Stimulated activated CD4-positive, alpha-beta T cell treated with anti-CD3 and anti-CD28 coated beads, Interleukin-15, amount 100 ng/mL, for 48 hours (primary cell): ENCODE data around the gene RBP3.

ENCODE experiments used
- DNase-seq, 2 donors: peaks; one replicate each; pipeline ENCODE4 v3.0.0-alpha.2; 2020; ENCODE audit warnings: low read depth in 2 of 2

Gene RBP3

DNA sequence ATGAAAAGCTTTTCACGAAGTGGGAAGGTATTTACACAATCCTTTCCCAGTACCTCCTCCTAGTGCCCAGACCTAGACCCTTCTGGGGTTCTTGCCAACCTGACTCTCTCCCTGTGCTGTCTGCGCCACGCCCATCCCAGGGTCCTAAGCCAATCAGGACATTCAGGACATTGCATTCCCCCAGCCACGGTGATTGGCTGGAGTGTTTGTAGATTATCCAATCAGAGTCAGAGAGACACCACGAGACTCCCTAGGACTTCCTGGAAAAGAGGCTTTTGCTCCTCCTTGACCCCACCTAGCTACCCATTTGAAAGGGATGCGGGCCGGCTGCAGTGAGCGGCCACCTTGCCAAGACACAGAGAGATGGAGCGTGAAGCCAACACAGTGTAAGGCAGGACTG lies 29.5 kb upstream of the RBP3 start:
- no peak for DNase-seq

DNA sequence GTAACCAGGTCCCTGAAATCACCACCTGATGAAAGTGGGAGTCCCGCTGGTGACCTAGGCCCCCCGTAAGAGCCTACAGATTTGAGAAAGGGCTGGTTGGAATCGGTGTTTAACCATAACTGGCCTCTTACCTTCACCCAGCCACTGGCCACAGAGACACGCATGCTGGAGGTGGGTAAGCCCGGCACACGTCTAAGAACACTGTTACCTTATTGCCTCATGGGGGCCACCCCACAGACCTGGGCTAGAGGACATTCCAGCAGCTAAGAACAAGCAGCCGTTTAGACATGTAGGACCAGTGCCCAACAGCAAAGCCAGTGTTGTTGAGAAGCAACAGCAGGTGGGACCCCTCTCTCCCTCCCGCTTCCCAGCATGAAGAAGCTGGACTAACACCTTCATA lies 28.4 kb upstream of the RBP3 start:
- DNase-seq: no peak

DNA sequence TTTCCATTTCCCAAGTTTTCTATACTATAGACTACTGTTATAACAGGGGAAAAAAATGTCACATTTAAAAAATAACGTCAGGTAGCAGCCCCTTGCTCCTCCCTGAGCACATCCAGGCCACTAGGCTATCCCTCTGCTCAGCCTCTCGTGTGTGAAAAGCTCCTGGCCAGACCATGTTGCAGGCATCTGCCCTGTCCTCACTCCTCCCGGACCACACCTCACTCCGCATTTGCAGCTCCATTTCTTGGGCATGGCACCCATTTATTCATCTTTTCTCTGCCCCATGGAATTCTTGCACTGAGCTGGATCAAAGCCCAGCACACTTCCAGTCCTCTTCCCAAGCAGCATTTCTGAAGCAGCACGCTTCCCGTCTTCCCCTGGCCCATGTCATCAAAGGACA lies 27.4 kb upstream of the RBP3 start:
- no peak for DNase-seq

- DNase-seq: no peak
These were observed 26.5 kb upstream of the RBP3 start for GRCh38 chr10:47321521-47322195.

DNA sequence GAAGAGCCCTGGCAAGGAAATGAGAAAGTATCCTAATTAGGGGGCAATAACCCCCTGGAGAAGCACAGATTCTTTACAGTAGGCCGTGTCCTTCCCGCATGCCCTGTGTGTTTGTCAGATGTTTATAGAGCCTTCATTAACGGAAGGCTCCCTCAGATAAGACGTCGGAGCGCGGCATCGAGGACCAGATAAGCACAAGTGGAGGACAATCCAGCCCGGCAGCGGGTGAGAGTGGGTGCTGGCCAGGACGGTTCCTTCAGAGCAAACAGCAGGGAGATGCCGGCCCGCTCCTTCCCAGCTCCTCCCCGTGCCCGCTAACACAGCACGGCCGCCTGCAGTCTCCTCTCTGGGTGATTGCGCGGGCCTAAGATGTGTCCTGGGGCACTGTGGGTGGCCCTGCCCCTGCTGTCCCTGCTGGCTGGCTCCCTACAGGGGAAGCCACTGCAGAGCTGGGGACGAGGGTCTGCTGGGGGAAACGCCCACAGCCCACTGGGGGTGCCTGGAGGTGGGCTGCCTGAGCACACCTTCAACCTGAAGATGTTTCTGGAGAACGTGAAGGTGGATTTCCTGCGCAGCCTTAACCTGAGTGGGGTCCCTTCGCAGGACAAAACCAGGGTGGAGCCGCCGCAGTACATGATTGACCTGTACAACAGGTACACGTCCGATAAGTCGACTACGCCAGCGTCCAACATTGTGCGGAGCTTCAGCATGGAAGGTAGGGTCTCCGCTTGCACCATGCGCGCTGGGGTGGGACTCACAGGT lies 25.7 kb upstream of the RBP3 start, which contains the start of gene GDF2:
Gene GDF2 (plus strand): TSS at position 155 of the 762 bp plus-strand sequence. CDS start 215 bp downstream, at position 370.
- DNase-seq: no peak

DNA sequence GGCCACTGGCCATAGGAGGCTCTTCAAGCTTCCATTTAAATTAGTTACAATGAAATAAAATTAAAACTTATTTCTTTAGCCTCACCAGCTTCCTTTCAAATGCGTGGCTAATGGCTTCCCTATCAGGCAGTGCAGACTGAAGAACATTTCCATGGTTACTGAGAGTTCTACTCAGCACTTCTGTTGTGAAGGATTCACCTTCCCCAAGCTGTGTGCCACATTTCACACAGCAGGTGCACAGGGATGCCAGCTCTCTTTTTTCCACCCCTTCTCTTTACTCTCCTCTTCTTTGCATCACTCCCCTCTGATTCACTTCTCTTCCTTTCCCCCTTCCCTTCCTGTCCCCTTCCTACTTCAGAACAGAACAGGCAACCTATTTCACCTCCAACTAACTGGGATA lies 25.1 kb upstream of the RBP3 start:
- no peak for DNase-seq

- no peak for DNase-seq
These were observed 24.4 kb upstream of the RBP3 start for GRCh38 chr10:47323636-47324296.

- no peak for DNase-seq
These were observed 22.6 kb upstream of the RBP3 start for GRCh38 chr10:47325303-47326291.

GRCh38 chr10:47326306-47326926 lies 21.7 kb upstream of the RBP3 start:
- no peak for DNase-seq

DNA sequence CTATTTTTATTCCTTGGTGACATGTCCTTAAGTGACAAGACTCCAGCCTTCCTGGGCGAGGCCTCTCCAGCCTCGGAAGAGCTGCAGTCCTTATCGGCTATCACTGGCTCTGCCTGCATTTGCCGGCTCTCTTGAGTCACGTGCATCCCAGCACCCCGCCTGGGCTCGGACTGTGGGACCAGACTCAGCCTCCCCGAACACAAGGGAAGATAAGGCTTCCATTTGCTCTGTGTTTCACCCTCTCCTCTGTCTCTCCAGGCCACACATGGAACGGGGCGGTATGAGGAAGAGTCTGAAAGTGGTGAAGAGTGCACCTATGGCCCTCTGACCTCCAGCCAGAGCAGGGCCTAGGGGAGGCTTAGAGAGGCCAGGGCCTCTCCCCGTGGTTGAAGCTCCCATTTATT lies 21.2 kb upstream of the RBP3 start:
- no peak for DNase-seq

DNA sequence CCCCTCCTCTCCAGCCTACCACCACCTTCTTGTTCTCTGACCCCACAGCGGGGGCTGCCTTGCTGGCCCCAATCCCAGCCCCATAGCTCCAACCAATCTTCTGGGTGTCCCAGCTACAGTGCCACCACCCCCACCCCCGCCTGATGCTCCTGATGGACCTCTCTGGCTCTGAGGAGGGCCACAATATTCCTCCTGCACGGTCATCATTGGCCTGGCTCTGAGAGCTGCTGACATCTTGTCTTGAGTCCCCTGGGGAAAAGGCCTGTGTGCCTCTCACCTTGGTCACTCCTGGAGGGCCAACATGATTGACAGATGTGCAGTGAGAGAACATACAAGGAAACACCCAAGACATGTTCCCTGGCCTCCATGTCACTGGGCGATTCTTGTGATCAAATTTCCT lies 18.3 kb upstream of the RBP3 start:
- no peak for DNase-seq

DNA sequence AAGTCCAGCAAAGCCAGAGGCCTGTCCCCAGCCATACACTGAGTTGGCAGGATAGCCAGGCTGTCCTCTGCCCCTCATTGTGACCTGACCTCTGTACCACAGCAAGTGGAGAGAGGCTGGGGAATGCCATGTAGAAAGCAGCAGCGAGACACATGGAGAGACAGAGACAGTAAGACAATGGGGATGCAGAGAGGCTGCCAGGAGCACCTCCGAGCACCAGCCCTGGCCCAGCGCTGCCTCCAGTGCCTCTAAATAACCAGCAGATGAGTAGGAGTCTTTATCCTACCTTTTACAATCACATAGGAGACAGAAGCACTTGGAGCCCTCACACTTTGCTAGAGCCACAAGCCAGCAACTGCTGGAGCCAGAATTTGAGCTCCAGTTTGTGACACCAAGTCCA lies 17.8 kb upstream of the RBP3 start:
- no peak for DNase-seq

- no peak for DNase-seq
These were observed 17.4 kb upstream of the RBP3 start for GRCh38 chr10:47330804-47331203.

DNA sequence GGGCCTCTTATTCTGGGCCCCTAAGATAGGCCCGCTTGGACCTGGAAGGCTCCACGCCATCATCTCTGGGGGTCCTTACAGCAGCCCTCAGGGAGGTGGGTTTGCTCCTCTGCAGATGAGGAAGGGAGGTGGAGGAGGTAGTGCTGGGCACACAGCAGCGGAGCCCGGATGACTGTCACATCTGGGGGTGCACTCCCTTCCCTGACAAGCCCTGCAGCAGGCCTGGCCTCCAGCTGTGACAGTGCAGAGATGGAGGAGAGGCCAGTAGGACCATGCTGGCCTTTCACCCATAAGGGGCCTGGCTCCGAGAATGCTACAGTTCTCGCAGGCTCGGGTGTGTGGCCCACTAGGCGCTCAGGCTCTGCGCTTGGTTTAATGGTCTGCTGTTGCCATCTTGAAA lies 16.7 kb upstream of the RBP3 start:
- no peak for DNase-seq

DNA sequence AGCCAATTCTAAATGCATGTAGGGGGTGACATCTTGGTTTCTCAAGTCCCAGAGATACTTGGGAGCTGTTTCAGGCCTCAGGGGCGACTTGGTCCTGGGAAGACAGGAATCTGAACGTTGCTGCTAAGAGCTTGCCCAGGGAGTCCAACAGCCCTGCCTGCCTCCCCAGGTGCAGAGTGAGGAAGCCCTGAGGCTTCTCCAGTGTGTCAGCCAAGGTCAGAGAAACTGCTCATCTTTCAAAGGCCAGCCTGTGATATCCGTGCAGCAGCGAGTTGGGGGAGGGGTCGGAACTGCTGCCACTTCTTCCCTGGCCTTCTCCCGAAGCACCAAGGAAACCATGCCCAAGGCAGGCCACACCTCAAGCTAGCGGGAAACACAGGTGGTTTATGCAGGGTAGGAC lies 16.2 kb upstream of the RBP3 start:
- no peak for DNase-seq

GRCh38 chr10:47332371-47332770 lies 15.8 kb upstream of the RBP3 start:
- DNase-seq: no peak

DNA sequence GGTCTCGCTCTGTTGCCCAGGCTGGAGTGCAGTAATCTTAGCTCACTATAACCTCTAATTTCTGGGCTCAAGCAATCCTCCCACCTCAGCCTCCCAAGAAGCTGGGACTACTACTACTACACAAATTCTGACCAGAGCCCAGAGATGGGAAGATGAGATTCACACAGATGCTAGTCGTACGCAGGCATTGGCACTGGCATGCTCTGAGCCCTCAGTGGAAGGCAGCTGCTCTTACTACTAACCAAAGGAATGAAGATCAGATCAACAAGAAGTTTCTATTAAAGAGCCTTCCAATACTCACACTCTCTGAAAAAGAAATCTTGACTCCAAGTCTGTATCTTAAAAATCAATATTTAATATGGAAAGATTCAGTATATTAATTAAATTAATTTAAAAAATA lies 15.2 kb upstream of the RBP3 start:
- no peak for DNase-seq

DNA sequence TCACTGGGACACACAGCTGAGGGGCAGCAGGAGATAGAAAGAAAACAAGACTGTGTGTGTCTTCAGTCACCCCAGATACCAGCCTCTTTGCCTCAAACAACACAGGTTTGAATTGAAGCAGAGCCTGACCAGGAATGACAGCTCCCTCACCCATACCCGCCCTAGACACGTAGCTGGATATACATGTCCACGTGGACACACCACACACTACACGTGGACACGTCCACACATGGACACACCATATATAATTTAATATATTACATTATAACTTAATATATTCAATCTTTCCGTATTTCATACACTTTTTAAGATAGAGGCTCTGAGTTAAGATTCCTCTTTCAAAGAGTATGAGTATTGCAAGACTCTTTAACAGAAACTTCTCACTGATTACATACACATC lies 14.6 kb upstream of the RBP3 start:
- no peak for DNase-seq

DNA sequence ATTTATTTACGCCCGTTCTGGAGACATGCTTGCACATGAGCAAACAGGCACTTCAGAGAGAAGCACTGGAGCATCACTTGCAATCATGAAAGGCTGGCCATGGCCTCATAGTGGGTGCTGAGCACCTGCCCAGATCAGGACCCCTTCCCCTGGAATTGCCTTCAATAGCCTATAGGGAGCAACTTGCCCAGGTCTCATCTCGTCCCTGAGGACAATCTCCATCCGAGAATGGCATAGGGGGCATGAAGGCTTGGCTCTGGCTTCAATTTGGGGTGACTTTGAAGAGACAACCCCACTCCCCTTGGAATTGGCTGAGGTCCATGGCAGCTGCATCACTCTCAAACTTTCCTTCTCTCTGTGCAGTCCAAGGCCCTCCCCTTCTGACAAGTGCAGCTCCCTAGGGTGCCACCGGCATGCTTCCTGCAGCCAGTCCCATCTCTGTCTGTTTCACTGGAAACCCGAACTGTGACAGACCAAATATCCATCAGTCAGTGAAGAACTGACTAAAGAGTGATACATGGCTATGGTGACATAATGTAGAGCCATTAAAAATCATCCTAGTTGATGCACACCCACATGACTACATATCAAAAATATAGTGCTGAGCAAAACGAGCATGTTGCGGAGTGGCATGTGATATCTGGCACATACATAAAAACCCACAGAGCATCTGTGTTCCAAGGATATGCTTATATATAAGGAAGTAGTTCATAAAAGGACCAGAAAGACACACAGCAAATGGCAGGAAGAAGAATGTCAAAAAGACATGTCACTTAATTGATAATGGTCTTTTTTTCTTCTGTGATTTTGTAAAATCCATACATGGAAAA lies 13.5 kb upstream of the RBP3 start:
- DNase-seq: no peak

- no peak for DNase-seq
These were observed 12.3 kb upstream of the RBP3 start for GRCh38 chr10:47335906-47336305.
